ENCODE measurements around the gene SEMA5A.

The SEMA5A gene

DNA sequence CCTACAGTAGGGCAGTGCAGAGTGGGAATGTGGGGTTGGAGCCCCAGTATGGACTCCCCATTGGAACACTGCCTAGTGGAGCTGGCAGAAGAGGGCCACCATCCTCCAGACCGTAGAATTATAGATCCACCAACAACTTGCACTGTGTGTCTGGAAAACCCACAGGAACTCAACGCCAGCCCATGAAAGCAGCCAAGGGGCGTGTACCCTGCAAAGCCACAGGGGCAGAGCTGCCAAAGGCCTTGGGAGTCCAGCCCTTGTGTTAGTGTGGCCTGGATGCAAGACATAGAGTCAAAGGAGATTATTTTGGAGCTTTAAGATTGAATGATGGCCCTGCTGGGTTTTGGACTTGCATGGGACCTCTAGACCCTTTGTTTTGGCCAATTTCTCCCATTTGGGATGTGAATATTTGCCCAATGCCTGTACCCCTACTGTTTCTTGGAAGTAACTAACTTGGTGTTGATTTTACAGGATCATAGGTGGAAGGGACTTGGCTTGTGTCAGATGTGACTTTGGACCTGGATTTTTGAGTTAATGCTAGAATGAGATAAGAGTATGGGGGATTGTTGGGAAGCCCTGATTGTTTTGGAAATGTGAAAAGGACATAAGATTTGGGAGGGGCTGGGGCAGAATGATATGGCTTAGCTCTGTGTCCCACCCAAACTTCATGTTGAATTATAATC lies 266.8 kb downstream of the SEMA5A start:
- no peak for DNase-seq (ENCODE audit: low spot score)

DNA sequence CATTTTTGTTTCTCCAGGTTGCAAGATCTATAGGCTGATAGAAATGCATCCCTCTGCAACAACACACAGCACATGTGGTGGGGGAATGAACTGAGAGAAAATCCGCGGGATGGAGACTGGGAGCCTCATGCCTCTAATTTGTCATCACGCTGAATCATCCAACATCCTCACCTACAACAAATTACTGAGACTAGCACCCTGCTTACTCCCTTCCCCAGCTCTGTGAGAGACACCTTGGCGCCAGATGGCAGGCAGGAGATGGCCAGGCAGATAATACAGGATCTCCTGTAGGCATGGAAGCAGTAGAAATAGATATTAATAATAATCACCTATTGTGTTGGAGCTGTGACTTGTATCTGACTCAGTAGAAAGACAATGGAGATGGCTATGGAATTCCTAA lies 276.9 kb downstream of the SEMA5A start:
- DNase-seq (ENCODE audit: low spot score) = no peak

DNA sequence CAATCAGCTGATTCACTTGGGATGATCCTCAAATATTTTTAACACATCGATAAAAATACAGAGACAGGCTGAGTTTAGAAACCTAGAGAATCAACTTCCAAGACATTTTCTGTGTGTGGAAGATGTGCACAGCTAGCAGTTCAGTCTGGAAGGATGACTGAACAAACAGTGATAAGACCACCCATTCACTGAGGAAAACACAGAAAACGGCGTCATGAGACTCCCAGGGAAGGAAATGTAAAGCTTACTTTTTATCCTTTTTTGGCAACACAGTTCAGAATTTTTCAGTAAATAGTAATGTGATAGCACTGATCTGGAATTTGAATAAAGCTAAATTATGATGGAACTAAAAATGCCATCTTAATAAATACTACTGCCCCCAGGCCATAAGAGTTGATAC lies 277.6 kb downstream of the SEMA5A start:
- no peak for DNase-seq (ENCODE audit: low spot score)

DNA sequence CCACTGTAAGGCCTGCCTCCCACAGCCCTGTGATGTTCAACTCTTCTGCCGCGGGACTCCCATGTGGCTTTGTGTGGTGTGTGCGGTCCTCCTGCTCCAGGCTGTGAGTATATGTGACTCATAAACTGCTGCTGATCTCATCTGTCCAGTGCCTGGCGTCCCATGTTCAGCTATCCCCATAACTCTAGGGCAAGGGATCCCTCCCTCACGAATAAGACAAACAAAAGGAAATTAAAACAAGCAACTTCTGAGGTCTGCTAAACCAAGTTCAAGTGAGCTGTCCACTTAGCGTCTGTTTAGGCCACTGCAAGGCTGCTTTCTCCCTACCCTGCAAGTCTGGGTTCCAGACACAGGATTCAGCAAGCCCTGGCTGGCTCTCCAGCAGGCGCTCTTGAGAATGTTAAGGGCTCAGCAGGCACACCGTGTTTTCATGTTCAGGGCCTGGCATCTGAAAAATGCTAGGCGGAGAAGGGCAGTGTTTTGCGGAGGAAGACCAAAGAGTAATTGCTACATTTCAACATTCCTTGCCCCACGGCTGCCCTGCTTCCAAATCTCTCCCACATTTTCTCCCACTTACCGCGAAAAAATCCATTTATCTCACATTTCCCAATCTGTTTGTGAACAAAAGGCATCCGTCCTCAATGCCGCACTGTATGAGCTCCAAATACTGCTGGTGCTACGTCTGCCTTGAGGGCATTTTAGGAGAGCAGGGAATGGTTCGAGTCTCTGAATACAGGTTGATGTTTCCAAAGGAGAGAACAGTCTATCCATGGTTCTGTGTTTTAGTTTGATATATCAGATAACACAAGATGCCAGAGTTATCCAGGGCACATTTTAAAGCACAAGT lies 280.2 kb downstream of the SEMA5A start:
- no peak for DNase-seq (ENCODE audit: low spot score)

DNA sequence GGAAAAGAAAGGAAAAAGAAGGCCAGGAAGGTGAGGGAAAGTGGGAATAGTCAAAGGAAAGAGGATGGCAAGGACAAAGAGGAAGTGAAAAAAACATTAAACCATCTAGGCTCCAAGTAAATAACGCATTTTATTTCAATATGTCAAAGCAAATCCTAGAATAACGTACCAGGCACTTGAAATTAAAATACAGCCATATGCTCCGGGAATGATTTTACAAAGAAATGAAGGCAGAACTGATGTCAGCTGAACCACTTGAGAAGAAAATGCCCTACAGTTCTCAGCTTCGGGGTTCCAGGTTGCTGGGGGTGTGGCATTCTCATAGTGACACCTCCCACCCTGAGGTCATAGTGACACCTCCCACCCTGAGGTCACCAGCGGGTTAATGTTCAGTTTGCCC lies 281.6 kb downstream of the SEMA5A start:
- no peak for DNase-seq (ENCODE audit: low spot score)

DNA sequence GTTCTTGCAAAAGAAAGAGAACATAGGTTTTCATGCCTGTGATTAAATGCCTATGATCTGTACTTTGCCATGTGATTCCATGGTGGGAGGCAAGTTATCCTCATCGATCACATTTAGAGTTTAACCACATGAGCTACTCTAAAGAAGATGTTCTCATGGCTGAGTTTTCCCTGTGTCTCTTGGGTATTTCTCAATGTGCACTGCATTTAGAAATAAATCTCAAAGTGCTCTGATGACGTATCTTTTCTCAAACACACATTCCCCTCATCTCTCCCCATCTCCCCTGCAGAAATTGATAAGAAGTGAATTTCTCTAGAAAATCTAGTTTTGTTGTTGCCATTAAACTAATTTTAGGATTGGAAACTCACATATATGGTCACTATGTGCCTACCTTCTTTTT lies 282.2 kb downstream of the SEMA5A start:
- DNase-seq (ENCODE audit: low spot score) = no peak

DNA sequence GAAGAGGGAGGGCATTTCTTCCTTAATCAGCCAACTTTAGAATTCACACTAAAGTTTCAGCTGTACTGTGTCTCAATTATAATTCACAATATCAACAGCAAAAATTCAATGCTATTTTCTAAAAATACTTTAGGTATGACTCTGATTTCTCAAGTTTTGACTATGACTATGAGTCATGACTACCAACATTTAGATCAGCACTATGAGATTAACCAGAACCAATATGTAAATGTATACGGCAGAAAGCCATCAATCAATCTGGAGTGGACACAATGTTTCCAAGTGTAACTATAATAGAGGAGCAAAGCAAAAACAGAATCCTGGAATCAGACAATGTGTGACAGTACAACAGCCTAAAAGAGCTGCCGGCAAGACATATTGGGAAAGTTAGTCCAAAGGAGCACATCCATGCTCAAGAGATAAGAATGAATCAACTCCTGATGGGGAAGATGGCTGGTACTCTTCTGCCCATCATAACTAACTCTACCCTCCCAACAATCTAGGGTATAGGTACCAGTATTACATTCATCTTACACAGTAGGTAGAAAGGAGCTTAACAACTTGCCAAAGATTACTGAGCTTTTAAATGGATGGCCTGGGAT lies 294.4 kb downstream of the SEMA5A start:
- no peak for DNase-seq (ENCODE audit: low spot score)

DNA sequence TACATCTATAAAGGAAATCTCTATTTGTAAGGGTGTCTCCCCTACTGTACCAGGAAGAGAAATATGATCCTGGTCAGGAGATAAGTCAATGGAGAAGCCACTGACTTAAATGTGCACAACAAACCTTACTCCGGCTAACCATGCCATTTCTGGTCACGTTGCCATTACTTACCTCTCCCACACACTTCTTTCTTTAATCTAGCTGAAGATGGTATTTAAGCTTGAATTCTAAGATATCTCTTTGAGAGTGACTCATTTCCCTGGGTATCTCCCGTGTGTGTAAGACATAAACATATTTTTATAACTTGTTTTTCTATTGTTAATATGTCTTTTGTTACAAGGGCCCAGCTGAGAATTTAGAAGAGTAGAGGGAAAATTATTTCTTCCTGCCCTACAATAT lies 296.6 kb downstream of the SEMA5A start:
- DNase-seq (ENCODE audit: low spot score) = no peak

DNA sequence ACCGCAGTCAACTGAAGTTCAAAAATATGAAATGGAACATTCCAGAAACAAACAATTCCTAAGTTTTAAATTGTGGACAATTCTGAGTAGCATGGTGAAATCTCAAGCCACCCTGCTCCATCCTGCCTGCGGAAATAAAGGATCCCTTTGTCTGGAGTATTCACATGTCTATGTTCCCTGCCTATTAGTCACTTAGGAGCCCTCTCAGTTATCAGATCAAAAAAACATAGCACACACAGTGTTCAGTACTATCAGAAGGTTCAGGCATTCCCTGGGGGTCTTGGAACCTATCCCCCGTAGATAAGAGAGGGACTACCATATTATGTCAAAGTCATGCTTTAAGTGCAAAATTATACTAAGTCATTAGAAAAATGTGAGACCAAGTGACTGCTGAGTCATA lies 300.8 kb downstream of the SEMA5A start:
- no peak for DNase-seq (ENCODE audit: low spot score)

DNA sequence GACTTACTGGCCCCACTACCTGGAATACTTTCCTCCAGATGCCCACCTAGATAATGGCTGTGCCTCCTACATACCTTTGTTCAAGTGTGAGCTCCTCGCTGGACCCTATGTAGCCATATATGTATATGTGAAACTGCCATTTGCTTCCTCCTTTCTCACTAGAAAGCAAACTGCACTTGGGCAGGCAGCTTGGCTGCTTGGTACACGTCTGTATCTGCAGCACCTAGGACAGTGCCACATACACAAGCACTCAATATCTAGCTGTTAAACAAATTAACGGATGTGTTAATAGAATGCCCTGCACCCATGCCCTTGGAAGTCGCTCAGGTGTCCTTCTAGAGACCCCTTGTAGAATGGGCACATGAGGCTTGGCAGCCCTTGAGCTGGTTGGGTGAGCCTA lies 301.5 kb downstream of the SEMA5A start:
- no peak for DNase-seq (ENCODE audit: low spot score)

DNA sequence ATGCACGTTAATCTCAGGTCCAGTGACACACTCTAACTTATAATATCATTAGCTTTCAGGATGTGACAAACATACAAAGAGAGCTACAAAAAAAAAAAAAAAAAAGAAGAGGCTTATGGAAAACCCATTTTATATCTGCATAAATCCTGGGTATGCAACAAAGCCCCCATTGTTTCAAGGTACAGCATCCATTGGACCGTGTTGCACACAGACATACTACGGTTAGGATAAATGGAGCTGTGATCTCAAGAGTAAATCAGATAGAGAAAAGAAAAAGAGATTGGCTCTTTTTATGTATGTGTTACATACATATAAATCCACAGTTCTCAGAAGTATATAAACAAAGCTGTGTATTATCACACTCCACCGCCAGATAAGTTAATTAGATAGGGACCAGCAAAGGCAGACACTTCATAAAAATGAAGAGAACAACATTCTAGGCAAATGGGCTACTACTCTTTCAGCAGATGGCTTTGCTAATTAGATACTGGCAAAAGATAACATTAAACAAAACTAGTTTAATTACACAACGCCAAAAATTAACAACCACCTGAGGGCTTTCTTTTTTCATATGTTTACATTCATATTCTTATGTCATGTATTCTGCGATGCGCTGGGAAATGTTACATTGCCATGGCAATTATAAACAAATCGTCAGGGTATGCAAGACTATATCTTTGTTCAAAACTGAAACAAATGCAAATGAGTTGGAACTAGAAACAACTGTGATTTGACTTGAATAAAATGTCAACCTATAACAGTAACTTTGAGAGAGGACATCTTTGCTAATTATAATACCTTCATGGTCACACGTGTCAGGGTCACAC lies 304.2 kb downstream of the SEMA5A start:
- DNase-seq (ENCODE audit: low spot score) = no peak

DNA sequence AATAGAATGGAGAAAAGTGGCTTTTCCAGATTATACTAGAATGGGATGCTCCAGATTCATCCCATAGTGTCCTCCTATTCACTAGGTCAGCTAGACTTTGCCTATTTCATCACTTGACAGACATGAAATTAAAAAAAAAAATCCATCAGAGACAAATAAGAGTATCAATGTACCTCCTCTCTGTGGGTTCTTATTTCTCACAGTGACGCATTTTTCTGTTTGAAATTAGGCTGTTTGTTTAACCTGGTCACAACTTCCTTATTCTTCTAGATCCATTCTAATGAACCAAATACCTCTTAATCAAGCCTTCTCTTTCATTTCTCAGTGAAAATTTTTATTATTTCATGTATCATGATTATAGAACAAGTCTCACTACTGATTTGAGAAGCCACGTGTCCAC lies 305.4 kb downstream of the SEMA5A start:
- no peak for DNase-seq (ENCODE audit: low spot score)

DNA sequence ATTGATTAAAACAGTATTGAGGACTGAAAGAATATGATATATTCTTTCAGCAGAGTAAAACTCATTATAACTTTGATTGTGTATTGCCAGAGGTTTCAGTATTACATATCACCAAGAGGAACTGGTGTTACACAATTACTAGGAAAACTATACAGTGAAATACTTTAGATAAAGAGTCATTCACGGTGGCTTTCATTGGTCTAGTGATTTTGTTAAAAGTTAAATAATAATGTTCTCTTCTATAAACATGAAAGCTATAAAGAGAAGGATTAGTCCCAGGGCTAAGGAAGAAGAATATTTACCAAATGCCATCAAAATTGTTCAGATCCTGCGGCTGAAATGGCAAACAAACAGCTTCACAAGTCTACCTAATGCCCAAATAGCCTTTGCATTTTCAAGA lies 306.2 kb downstream of the SEMA5A start:
- no peak for DNase-seq (ENCODE audit: low spot score)

DNA sequence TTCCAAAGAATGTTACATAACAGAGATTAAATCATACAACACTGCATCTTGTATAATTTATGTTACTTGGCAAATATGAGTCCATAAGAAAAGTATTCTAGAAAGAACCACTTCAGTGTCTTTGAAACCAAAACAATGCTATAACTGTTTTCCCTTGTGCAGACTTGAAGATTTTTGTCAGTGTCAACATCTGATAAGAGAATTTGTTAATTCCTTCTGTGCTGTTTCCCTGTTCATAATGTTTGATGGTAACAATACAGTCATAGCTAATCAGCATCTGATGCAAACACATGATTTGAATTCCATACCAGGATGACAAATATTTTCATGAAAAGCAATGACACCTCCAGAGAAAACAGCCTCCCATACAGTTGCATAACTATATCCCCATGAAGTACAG lies 306.8 kb downstream of the SEMA5A start:
- no peak for DNase-seq (ENCODE audit: low spot score)

DNA sequence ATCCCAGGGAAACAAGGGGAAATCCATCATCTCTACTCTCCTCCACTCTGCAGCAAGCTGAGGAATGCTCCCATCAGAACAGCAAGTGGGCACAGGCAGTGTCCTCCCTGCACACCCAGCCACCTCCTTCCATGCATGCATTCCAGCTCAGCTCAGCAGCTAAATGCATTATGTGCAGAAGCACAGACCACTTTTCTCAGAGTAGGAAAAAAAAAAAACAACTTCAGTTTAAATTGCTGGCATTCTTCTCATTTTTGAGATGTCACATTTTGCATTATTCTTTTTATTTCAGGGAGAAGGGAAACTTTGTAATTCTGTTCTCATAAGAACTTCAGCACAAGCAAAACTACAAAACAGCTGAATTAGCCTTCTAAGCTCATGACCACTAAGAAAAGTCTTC lies 312.2 kb downstream of the SEMA5A start:
- DNase-seq (ENCODE audit: low spot score) = no peak

DNA sequence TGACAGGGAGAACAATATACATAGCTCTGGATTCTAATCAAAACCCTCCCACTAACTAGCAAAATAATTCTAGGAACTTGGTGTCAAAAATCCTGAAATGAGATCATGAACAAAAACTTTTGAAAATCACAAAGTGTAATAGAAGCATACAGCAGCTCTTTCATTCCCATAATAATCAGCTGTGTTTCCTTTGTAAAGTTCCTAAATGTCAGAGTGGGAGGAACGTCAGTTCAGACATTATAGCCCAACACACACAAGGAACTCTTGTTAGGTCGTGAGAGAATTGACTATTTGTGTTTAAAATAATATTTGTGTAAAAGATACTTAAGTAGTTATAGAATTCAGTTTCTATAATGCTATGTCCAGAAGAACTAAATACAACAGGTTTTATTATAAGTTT lies 312.8 kb downstream of the SEMA5A start:
- no peak for DNase-seq (ENCODE audit: low spot score)

DNA sequence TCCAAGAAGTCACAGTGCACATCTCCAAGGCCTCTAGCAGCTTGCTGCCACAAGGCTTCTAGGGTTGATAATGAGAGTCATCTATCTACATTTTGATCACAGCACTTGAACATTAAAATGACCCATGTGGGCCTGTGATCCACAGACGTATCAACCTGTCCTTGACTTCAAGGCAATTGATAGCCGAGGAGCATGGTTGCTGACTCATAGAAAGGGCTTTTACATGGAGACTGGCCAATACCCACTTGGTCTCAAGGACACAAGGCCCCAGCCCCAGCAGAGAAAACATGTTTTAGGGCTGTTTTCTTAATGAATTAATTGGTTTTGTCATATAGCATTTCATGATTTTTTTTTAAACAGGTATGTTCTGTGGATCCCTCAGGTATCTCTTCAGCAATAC lies 314.0 kb downstream of the SEMA5A start:
- no peak for DNase-seq (ENCODE audit: low spot score)

DNA sequence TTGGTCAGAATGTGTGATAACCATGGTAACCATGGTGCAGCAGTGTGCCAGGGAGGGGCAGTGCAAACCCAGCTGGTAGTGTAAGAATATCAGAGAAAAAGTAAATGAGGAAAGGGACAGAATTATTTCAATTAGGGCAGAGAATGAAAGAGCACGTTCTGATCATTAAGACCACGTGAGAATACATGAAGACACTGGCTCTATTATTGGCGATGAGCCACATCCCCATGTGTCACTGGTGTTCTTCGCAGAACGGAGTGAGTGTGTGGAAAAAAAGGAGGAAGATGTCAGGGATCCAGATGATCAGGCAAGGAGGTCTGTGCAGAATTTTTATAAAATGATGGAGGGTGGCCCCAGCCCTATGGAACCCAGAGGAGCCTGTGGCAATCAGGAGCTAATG lies 315.5 kb downstream of the SEMA5A start:
- no peak for DNase-seq (ENCODE audit: low spot score)

DNA sequence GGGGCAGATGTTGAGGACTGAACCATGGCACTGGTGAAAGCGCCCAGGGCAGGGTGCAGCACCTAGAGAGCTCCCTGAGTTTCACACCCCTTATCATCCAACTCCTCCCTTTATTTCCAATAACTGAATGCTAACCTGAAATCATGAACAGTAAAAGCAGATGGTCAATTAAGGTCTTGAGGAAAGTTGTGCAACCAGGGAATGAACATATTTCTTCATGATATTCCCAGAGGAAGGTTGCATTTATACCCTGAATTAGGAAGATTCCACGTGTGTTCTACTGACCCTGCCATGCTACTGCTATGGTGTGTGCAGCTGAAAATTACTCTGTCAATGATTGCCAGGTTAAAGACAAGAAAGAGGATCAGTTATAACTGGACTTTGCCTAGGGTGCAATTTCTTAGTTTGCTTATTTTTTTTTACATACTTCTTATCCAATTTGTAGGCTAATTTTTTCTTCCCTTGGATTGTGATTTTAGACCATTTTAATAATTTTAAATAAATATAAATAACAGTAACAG lies 319.8 kb downstream of the SEMA5A start:
- no peak for DNase-seq (ENCODE audit: low spot score)

DNA sequence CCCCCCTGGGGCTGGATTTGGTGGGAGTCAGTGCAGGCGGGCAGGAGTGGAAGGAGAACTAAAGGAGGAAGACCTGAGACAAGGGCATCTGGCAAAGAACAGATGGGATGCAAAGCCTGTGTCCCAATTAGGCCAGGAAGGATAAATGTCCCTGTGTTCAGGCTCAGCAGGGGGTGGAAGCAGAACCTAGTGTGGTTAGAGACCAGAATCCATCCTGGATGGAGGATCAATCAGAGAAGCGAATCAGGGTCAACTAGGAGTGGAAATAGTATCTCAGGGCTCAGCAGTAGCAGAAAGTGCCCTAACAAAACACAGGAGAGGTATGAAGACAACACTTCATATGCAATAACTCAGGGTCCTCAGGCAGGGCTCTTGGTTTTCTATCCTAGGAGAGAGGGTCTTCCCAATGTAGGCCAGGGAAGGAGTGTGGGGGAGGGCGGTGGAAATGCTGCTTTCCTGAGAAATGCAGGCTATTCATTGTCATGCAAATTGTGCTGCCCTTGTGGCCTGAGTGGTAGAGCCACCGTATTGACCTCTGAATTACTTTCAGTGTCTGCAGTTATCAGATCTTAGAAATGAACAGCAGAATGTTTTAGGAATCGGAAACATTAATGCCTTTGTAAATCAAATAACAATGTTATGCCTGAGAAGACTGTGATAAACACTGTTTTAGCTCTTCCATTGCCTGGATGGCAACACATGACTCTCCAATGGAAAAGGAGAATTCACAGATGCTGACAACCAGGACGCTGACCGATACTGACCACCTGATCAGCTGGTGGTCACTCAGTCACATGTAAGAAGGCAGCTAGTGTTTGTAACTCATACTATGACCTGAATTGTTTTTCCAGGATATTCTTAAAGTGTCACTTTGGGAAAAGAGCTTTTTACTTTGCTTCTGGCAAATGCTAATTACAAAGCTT lies 323.6 kb downstream of the SEMA5A start:
- no peak for DNase-seq (ENCODE audit: low spot score)

DNA sequence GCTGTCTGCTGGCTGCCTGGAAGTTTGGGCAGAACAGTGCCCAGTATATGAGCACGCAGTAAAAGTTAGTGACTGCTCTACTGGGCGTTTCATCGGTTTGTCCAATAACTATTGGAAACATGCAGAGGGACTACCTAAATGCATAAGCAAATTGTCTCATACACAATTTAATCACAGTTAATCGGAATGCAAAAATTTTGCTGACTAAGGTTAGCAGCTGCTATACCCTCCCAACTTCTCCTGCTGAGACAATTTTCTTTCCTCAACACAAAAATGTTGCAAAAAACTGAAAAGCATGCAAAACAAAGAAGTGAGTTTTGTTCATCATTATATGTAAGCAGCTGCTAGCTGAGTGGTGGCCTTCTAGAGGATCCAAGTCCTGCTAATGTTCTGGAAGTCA lies 327.5 kb downstream of the SEMA5A start:
- DNase-seq (ENCODE audit: low spot score) = no peak
